Hematopoietic multipotent progenitor cell treated with erythropoietin and hydrocortisone succinate and interleukin-3 and kit ligand, for 8 days (in vitro differentiated cells): Measurements from ENCODE around the gene TSN.
"Not testable (repeated sequence)": the region's sequence is repeated elsewhere in the genome, so short reads cannot be mapped to it uniquely, and the experiment has no call there.

Experiments used
- DNase-seq: peaks from one replicate; pipeline ENCODE4 v3.0.0-alpha.2; 2015

The TSN gene

GRCh38 chr2:121755237-121756111, at the start of gene TSN:
TSS of gene TSN (plus strand) at chr2:121755651. CDS start at chr2:121755780, 129 bp downstream.
- peak; percentile 97 for DNase-seq

DNA sequence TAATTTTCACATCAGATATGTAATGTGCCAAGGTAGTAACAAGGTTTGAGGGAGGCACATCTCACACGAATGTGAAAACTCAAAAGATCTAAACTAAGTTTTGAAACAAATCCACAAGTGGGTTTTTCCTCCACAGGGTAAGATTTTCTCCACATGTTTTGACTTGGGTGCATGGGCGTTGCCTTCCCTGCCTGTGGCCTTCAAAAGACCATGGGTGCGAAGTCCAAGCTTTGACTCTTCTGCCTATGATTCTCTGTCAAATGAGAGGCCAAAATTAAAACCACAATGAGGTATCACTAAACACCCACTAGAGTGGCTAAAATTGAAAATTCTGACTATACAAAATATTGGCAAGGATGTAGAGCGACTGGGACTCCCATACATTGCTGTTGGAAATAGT, 49.5 kb upstream of the TSN start:
- no peak for DNase-seq

GRCh38 chr2:121707344-121707919, 48.0 kb upstream of the TSN start:
- DNase-seq: no peak

- DNase-seq: no peak
Measured at GRCh38 chr2:121707920-121708361, 47.5 kb upstream of the TSN start.

- no peak for DNase-seq
Measured at GRCh38 chr2:121709776-121710469, 45.5 kb upstream of the TSN start.

DNA sequence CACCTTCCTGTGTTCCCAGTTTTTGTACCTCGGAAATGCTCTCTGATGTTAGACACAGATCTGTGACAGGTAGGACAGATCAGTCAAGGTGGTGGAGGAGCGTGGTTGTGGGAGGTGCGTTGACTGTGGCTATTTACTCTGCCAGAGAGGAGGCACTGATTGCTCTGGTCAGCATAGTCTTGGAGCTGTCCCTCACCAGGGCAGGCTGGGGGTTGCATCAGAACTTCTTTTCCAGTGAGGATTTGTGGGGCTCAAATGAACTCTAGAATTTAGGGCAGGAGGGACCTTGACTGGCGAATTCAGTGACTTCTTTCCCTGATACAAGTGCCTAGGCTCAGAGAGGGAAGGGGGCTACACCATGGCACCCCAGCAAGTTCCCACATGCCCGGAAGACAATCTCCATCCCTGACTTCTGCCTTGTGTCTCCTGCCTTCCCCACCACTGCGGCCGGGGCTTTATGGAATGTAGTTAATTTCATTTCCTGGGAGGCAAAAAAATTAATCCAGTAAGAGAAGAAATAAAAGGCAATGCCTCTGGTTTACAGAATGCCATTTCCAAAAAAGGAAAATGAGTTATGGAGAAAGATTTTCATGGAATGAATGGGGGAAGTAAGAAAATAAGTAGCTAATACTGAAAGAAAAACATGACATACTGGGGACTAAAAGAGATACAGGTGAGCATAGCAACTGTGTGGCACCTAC, 44.8 kb upstream of the TSN start:
- DNase-seq: no peak

- not testable (repeated sequence) for DNase-seq
Measured at GRCh38 chr2:121711481-121711880, 44.0 kb upstream of the TSN start.

DNA sequence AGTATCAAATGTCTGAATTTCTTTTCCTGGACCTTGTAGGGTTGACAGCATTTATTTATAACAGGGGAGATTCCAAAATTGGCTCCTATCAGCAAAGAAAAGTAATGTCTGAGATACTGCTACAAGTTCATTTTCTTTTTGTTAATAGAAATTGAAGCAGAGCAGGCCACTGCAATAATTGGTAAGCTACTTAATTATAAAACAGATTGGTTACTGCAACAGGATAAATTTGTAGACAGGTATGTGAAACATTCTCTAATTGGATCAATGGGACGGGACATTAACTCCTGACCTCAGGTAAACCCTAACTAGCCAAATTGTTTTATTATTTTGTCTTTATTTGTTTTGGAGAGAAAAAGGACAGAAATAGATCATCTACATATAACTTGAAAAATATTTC, 39.3 kb upstream of the TSN start:
- no peak for DNase-seq

GRCh38 chr2:121717529-121717928, 37.9 kb upstream of the TSN start:
- DNase-seq: no peak

DNA sequence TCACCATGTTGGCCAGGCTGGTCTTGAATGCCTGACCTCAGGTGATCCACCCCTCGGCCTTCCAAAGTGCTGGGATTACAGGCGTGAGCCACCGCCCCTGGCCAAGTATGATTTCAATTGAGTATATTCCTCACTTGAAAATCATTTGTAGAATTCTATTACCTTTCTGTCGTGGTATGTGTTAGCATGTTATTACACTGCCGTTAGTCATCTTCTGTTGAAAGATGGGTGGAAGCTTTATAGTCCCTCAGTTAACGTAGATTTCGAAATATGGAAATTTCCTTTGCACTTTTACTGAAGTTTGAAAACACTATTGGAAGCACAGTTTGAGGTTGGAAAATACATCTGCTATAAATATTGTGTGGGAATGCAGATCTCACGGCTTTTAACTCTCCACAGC, 33.5 kb upstream of the TSN start:
- DNase-seq: no peak

GRCh38 chr2:121722479-121722878, 33.0 kb upstream of the TSN start:
- no peak for DNase-seq

DNA sequence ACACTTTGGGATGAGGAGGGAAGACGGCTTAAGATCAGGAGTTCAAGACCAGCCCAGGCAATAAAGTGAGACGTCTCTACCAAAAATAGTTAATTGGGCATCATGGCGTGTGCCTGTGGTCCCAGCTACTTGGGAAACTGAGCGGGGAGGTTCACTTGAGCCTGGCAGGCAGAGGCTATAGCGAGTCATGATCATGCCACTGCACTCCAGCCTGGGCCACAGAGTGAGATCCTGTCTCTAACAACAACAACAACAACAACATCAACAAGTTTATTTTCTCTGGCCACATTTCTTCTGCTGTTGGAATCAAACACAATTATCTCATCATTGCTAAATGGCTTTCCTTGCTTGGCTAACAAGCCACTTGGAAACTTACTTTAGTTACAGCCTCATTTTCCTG, 32.1 kb upstream of the TSN start:
- DNase-seq: no peak

DNA sequence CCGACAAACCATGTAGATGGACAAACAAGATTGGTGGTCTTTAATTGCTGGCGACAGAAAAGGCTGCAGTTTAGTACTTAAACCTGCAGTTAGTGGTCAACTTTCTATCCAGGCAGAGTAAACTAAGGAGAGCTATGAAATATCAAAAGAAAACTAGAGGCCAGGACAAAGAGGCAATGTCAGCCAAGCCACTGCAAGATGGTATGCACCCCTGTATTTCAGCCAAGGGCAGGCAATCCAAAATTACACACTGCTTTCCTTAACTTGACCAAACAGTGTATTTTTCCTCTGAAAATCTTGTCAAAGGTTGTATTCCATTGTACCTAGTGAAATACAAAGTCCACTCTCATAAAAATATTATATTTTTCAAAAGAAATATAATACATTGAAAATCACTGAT, 28.1 kb upstream of the TSN start:
- DNase-seq: no peak

- DNase-seq: no peak
Measured at GRCh38 chr2:121727950-121728349, 27.5 kb upstream of the TSN start.

GRCh38 chr2:121731366-121731765, 24.1 kb upstream of the TSN start:
- no peak for DNase-seq

- not testable (repeated sequence) for DNase-seq
Measured at GRCh38 chr2:121734544-121734943, 20.9 kb upstream of the TSN start.

DNA sequence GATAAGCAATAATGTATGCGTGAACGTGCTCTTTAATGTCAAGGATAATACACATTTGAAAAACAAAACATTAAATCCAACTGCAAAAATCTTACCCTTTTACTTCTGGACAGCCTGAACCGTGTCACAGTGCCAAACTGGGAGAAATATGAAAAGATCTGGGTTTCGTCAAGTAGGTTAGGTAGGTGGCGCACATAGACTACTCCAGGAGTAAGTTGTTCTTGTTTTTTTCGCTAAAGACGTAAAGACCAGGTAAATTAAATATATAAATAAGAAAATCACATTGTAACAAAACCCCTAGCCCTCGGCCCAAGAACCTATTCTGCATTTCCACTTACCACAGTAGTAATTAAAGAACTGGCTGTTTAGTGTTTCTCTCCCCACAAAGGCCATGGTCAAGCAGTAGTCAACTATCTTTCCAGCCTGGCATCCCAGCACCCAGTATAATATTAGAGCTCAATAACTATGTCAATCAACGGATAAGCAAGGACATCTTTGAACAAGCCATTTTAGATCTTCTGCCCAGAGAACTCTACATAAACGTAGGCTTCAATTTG, 19.9 kb upstream of the TSN start:
- peak; percentile 54 for DNase-seq

- DNase-seq: no peak
Measured at GRCh38 chr2:121736140-121736461, 19.4 kb upstream of the TSN start.

DNA sequence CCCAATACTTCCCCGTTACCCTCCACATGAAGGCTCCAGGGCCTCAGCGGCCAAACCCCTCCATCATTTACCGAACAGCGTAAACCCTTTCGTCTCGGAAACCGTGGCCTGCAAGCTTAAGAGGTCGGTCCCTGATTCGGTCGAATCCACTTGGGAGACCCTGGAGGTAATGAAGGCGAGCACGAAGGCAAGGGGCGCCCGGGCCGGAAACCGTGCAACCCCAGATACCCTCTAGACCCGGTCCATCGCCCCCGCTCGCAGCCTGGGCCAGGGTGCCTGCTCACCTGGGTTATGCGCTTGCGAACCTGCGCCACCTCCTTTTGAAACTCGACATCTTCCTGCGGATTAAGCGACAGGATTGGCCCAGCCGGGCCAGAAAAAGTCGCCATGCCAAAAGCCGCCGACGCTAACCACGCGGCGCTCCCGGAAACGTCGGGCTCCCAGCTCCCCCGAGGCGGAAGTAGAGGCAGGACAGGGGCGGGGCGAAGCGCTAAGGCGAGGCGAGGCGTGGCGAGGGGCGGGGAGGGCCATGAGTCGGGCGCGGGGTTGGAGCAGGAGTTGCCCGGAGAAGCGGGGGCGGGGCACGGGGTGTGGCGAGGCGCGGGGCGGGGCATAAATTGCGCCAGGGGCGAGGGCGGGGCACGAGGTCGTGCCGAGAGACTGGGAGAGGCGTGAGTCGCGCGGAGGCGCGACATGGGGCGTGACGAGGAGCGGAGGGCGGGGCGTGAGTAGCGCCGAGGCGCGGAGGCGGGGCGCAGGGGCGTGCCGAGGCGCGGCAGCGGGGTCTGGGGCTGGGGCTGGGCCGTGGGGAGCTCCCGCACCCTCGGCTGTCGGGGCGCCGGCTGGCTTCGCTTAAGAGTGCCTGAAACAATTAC, 18.8 kb upstream of the TSN start, which contains the start of gene NIFK:
NIFK (minus strand) TSS at position 414 of the 875 bp plus-strand sequence; CDS start at position 389, 25 bp downstream.
- peak; percentile 95 for DNase-seq

- DNase-seq: no peak
Measured at GRCh38 chr2:121740973-121741372, 14.5 kb upstream of the TSN start.

DNA sequence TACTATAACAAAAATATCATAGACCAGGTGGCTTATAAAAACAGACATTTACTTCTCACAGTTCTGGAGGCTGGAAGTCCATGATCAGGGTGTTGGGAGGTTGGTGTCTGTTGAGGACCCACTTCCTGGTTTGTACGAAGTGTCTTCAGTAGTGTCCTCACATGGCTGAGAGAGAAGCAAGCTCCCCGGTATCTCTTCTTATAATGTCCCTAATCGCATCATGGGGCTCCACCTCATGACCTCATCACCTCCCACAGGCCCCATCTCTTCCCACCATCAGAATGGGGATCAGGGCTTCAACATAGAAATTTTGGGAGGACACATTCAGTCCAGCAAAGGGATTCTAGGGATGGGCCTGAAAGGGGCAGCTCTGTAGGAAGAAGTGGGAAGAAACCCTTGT, 14.0 kb upstream of the TSN start:
- DNase-seq: no peak

DNA sequence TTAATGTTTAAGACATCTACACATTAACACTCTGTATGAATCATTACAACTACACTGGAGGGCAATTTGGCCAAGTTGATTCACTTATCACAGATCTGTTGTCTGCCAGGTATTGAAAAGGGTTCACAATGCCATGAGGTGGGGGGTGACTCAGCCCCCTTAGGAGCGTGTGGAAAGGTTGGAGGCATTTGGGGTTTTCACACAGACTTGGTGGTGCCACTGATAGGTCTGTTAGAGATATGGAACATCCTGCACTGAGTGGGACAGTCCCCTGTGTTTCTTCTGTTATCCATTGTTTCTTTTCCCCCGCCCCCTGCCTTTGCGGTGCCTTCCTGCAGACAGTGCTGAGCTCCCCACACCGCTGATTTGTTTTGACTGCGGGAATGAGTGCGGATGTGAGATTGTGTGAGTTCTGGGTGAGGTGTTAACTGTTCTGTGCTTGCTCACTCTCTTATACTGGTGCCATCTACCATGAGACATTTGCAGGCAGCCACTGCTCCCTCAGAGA, 9.3 kb upstream of the TSN start:
- no peak for DNase-seq
